Peyer's patch (tissue), 4 donors: Measurements from ENCODE around the gene RAB1B.

Experiments
- POLR2A ChIP-seq, 2 donors: fragments of 450-650 bp; IDR thresholded peaks; one replicate each; pipeline ENCODE4 v1.5.1; 2017; ENCODE audit warnings: antibody characterized with exemption in 2 of 2, mild to moderate bottlenecking in 2 of 2, moderate library complexity in 2 of 2
- TF ChIP-seq, protein P1 (sequence below), 6 experiments: fragments of 450-650 bp in 4 of 6; fragments of 200-600 bp in 2 of 6; sonication (generic) in 1 of 6; IDR thresholded peaks; one replicate each; pipeline ENCODE4 v1.5.1; 2017 to 2019; ENCODE audit warnings: antibody characterized with exemption in 6 of 6, mild to moderate bottlenecking in 3 of 6, moderate library complexity in 1 of 6

DNA sequence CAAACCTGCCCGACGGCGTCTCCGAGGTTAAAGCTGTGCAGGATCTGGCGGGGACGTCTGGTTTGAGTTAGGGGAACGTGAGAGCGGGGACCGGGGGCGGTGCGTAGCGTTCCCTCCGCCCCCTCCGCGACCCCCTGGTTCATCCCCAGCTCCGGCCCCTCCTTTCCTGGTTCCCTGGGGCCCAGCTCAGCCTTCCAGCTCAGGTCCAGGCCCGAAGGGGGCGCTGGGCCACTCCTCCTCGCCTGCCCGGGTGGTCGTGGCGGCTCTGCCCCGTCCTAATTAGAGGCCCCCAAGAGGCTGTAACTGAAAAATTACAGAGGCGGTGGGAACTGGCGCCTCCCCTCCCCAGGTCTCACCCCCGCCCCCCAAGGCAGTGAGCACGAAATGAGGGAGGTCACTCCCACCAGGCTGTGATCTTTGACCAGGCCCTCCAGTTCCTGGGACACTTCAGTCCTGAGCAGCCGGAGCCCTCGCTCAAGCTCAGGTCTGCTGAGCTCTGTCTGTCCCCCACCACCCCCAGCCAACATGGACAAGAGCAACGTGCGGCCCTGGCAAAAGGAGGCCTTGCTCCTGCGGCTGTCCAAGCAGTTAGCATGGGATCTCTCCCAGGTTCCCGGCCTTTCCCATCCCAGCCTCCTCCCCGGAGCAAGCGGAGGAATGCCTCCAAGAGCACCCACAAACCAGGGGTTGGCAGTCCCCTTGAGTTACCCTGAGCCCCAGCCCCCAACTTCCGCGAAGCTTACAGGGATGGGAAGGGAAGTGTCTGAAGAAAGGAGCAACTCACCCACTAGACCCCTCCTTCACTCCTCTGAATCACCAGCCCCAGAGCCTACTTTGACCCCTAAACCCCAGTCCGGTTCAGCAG, 45.1 kb downstream of the RAB1B start:
- TF ChIP-seq, protein P1, sequence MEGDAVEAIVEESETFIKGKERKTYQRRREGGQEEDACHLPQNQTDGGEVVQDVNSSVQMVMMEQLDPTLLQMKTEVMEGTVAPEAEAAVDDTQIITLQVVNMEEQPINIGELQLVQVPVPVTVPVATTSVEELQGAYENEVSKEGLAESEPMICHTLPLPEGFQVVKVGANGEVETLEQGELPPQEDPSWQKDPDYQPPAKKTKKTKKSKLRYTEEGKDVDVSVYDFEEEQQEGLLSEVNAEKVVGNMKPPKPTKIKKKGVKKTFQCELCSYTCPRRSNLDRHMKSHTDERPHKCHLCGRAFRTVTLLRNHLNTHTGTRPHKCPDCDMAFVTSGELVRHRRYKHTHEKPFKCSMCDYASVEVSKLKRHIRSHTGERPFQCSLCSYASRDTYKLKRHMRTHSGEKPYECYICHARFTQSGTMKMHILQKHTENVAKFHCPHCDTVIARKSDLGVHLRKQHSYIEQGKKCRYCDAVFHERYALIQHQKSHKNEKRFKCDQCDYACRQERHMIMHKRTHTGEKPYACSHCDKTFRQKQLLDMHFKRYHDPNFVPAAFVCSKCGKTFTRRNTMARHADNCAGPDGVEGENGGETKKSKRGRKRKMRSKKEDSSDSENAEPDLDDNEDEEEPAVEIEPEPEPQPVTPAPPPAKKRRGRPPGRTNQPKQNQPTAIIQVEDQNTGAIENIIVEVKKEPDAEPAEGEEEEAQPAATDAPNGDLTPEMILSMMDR (IDR thresholded peaks at IDR 0.05): no peak
- no peak for TF ChIP-seq POLR2A (IDR thresholded peaks at IDR 0.05)
